ENCODE measurements around the gene LMBR1L. TPM values are rescaled to one million over a fixed set of nuclear protein-coding genes. Genes with fewer than 3 reads are reported as not detected.

LMBR1L gene
- total and polyA plus RNA-seq, 2 of the 13 experiments (the other 11 are each of a cell fraction or from before 2014, with no cell fraction given) = 12.2 to 65.9 TPM

DNA sequence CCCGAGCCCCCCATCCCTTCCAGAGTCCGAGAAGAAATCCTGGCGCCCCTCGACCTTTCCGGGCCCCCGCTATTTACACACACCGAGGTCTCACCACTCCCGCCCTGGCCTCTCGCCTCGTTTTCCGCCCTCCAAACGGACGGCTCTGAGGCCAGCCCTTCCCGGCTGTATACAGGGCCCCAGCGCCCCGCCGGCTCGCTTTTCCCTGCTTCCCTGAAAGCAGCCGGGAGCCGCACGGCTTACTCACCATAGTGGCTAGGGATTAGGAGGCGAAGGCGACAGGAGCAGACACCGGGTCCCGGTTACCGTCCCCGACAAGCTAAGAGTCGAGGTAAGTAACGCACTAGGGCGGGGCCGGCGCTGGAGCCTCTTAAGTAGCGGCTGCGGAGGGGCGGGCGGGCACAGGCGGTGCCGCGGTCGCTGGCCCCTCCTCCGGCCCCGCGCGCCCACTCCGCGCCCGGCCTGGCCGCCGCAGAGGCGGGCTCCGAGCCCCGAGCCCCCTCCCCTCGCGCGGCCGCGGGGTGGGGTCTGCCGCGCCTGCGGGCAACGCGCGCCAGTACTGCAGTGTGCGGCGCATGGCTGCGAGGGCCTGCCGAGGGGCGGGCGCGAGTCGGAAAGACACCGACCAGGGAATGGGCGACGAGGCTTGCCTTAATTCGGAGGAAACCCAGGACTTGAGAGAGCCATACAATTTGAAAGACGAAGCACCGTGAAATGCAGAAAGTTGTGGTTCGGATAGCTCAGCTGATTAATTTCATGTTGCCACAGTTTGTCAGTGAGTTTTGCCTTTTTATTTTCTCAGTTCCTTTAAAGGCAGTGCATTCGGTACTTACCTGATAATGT is 20.6 kb upstream of the LMBR1L start, which contains the start of gene TUBA1B (continued):
- TF ChIP-seq, protein P1, sequence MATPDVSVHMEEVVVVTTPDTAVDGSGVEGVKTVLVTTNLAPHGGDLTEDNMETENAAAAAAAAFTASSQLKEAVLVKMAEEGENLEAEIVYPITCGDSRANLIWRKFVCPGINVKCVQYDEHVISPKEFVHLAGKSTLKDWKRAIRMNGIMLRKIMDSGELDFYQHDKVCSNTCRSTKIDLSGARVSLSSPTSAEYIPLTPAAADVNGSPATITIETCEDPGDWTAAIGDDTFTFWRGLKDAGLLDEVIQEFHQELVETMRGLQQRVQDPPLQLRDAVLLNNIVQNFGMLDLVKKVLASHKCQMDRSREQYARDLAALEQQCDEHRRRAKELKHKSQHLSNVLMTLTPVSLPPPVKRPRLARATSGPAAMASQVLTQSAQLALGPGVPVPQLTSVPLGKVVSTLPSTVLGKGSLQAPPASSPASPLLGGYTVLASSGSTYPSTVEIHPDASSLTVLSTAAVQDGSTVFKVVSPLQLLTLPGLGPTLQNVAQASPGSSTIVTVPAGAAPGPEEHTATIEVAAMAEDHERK (CRISPR knock-in tag; IDR thresholded peaks at IDR 0.05; ENCODE audit: low read depth) = no peak
- TF ChIP-seq CBX5 (CRISPR knock-in tag; IDR thresholded peaks at IDR 0.05; ENCODE audit: borderline replicate concordance) (no peak), MBNL3 (CRISPR knock-in tag; conservative IDR thresholded peaks at IDR 0.05) (no peak), MTF1 (CRISPR knock-in tag; IDR thresholded peaks at IDR 0.05) (no peak), SPEN (CRISPR knock-in tag; IDR thresholded peaks at IDR 0.05; ENCODE audit: low read depth) (peak; percentile 64), ZNF335 (CRISPR knock-in tag; IDR thresholded peaks at IDR 0.05) (no peak; the same call in 1 of the 2 replicates), ZC3H4 (CRISPR knock-in tag; IDR thresholded peaks at IDR 0.05; ENCODE audit: borderline replicate concordance) (no peak), NFYC (CRISPR knock-in tag; IDR thresholded peaks at IDR 0.05) (0 out of 2 replicates have a peak, but pooled peaks have one; percentile 36), MED1 (CRISPR knock-in tag; IDR thresholded peaks at IDR 0.05) (peak; percentile 30; the same call in 1 of the 2 replicates), POLR2AphosphoS2 (IDR thresholded peaks at IDR 0.05; ENCODE audit: low read depth, low read length) (peak; percentile 67; the same call in 1 of the 2 replicates), ZNF772 (CRISPR knock-in tag; IDR thresholded peaks at IDR 0.05) (peak; percentile 78; the same call in 1 of the 2 replicates)
- TF ChIP-seq, protein P2, sequence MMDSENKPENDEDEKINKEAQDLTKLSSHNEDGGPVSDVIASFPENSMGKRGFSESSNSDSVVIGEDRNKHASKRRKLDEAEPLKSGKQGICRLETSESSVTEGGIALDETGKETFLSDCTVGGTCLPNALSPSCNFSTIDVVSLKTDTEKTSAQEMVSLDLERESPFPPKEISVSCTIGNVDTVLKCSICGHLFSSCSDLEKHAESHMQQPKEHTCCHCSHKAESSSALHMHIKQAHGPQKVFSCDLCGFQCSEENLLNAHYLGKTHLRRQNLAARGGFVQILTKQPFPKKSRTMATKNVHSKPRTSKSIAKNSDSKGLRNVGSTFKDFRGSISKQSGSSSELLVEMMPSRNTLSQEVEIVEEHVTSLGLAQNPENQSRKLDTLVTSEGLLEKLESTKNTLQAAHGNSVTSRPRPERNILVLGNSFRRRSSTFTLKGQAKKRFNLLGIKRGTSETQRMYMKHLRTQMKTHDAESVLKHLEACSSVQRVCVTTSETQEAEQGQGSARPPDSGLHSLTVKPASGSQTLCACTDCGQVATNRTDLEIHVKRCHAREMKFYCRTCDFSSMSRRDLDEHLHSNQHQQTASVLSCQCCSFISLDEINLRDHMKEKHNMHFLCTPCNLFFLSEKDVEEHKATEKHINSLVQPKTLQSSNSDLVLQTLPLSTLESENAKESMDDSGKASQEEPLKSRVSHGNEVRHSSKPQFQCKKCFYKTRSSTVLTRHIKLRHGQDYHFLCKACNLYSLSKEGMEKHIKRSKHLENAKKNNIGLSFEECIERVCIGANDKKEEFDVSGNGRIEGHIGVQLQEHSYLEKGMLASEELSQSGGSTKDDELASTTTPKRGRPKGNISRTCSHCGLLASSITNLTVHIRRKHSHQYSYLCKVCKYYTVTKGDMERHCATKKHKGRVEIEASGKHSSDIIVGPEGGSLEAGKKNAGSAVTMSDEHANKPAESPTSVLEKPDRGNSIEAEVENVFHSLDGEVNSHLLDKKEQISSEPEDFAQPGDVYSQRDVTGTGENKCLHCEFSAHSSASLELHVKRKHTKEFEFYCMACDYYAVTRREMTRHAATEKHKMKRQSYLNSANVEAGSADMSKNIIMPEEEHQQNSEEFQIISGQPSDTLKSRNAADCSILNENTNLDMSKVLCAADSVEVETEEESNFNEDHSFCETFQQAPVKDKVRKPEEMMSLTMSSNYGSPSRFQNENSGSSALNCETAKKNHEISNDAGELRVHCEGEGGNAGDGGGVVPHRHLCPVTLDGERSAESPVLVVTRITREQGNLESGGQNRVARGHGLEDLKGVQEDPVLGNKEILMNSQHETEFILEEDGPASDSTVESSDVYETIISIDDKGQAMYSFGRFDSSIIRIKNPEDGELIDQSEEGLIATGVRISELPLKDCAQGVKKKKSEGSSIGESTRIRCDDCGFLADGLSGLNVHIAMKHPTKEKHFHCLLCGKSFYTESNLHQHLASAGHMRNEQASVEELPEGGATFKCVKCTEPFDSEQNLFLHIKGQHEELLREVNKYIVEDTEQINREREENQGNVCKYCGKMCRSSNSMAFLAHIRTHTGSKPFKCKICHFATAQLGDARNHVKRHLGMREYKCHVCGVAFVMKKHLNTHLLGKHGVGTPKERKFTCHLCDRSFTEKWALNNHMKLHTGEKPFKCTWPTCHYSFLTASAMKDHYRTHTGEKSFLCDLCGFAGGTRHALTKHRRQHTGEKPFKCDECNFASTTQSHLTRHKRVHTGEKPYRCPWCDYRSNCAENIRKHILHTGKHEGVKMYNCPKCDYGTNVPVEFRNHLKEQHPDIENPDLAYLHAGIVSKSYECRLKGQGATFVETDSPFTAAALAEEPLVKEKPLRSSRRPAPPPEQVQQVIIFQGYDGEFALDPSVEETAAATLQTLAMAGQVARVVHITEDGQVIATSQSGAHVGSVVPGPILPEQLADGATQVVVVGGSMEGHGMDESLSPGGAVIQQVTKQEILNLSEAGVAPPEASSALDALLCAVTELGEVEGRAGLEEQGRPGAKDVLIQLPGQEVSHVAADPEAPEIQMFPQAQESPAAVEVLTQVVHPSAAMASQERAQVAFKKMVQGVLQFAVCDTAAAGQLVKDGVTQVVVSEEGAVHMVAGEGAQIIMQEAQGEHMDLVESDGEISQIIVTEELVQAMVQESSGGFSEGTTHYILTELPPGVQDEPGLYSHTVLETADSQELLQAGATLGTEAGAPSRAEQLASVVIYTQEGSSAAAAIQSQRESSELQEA (CRISPR knock-in tag; IDR thresholded peaks at IDR 0.05; ENCODE audit: not compliant biosample characterization) = no peak
- TF ChIP-seq, protein P3, sequence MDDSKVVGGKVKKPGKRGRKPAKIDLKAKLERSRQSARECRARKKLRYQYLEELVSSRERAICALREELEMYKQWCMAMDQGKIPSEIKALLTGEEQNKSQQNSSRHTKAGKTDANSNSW (CRISPR knock-in tag; IDR thresholded peaks at IDR 0.05; ENCODE audit: borderline replicate concordance) = no peak; the same call in 1 of the 2 replicates
- TF ChIP-seq, protein P4, sequence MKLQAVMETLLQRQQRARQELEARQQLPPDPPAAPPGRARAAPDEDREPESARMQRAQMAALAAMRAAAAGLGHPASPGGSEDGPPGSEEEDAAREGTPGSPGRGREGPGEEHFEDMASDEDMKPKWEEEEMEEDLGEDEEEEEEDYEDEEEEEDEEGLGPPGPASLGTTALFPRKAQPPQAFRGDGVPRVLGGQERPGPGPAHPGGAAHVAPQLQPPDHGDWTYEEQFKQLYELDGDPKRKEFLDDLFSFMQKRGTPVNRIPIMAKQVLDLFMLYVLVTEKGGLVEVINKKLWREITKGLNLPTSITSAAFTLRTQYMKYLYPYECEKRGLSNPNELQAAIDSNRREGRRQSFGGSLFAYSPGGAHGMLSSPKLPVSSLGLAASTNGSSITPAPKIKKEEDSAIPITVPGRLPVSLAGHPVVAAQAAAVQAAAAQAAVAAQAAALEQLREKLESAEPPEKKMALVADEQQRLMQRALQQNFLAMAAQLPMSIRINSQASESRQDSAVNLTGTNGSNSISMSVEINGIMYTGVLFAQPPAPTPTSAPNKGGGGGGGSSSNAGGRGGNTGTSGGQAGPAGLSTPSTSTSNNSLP (IDR thresholded peaks at IDR 0.05; ENCODE audit: low read depth, low read length) = no peak
